ENCODE results near the gene HFE. TPM values are rescaled to one million over a fixed set of nuclear protein-coding genes. Genes with fewer than 3 reads are reported as not detected.

HFE gene
- total and polyA plus RNA-seq, 2 of the 13 experiments (the other 11 are each of a cell fraction or from before 2014, with no cell fraction given) = 3.7 to 6.3 TPM

GRCh38 chr6:26122402-26122792 is 35.2 kb downstream of the HFE start:
- Histone ChIP-seq H3K79me2 (ENCODE audit: insufficient read depth, low read length) (peaks cover 34% of the 10 kb centered on the region), H3K27ac (ENCODE audit: extremely low read length, insufficient read depth, low read length) (peak overlapping the region; percentile 93), H3K36me3 (replicated peaks in 1 of 2; ENCODE audit: control insufficient read depth in 1 of 2, insufficient read depth in 2 of 2, low read length in 2 of 2) (no peaks in the 10 kb centered on the region), H3K4me3 (replicated peaks in 1 of 3; ENCODE audit: insufficient read depth in 1 of 3, low read depth in 2 of 3, low read length in 3 of 3) (peak overlapping the region; percentile 47 to 99 (median 83)), H2AFZ (ENCODE audit: low read length) (no peak overlapping the region), H3K27me3 (ENCODE audit: control insufficient read depth in 1 of 2, insufficient read depth in 2 of 2, low read length in 2 of 2) (no peaks in the 10 kb centered on the region; a peak in 2 of 5 replicates), H3K4me2 (ENCODE audit: low read depth, low read length) (peak overlapping the region; percentile 82), H3K4me1 (ENCODE audit: insufficient read depth, low read length) (peaks cover 55% of the 10 kb centered on the region), H3K9ac (ENCODE audit: insufficient read depth, low read depth, low read length) (peak overlapping the region; percentile 92), H4K20me1 (ENCODE audit: insufficient read depth, low read length) (peaks cover 20% of the 10 kb centered on the region), H3K9me3 (ENCODE audit: low read length) (no peaks in the 10 kb centered on the region)
- ChIA-PET POLR2A (interaction anchor here (0.6 to 6.4 kb wide), 23 partner anchors 14 to 1771 kb away, joined by 3 to 621 read pairs (median 18); partner anchors contain the start of gene HFE), CTCF (ENCODE audit: low intra/inter-chr PET ratio, low total read pairs) (no interaction called here)
- ATAC-seq = peak; percentile 14
- peak; percentile 79 for DNase-seq (ENCODE audit: low spot score)
- in situ Hi-C loops (cut with HindIII; ENCODE audit: extremely low pct_ligation_motif_present, low pct_unique_long_range_greater_than_20kb) (loop anchor here (5.0 kb wide), 2 partner anchors 35 to 75 kb away; a partner anchor contains a TSS), intact Hi-C loops (cut with micrococcal nuclease; ENCODE audit: unreplicated experiment) (loop anchor here (2.0 to 5.0 kb wide), 2 partner anchors 76 to 1715 kb away; a partner anchor contains a TSS)
- BruUV-seq (replicated peaks) = no TSS peak
- no peak for FAIRE-seq
- WGBS (ENCODE audit: low lambda C conversion rate) = 11% methylated on average over 6 of the region's 6 CpGs
- TF ChIP-seq PAWR (CRISPR knock-in tag; IDR thresholded peaks at IDR 0.05; ENCODE audit: borderline replicate concordance) = no peak
- no peak for TF ChIP-seq CREB3 (CRISPR knock-in tag; IDR thresholded peaks at IDR 0.05)
- TF ChIP-seq E2F2 (CRISPR knock-in tag; IDR thresholded peaks at IDR 0.05; ENCODE audit: borderline replicate concordance) = no peak
- 0 out of 2 replicates have a peak, but pooled peaks have one; percentile 0 for TF ChIP-seq ZNF232 (CRISPR knock-in tag; IDR thresholded peaks at IDR 0.05; ENCODE audit: borderline replicate concordance)
- no peak for TF ChIP-seq CENPBD1 (CRISPR knock-in tag; IDR thresholded peaks at IDR 0.05; ENCODE audit: borderline replicate concordance, low read depth)
- TF ChIP-seq YY1 (IDR thresholded peaks at IDR 0.05; ENCODE audit: insufficient read depth, insufficient replicate concordance, low read depth, low read length) = peak; percentile 9
- no peak for TF ChIP-seq NFE2L1 (CRISPR knock-in tag; IDR thresholded peaks at IDR 0.05; ENCODE audit: borderline replicate concordance)
- TF ChIP-seq ZNF44 (CRISPR knock-in tag; IDR thresholded peaks at IDR 0.05) = no peak
- TF ChIP-seq GABPB1 (CRISPR knock-in tag; IDR thresholded peaks at IDR 0.05) = no peak
- TF ChIP-seq NCOA2 (CRISPR knock-in tag; IDR thresholded peaks at IDR 0.05) = no peak
- no peak for TF ChIP-seq ZNF354B (CRISPR knock-in tag; IDR thresholded peaks at IDR 0.05)
- no peak for TF ChIP-seq ZNF879 (CRISPR knock-in tag; IDR thresholded peaks at IDR 0.05)
- no peak for TF ChIP-seq RNF219 (CRISPR knock-in tag; IDR thresholded peaks at IDR 0.05)
- no peak for TF ChIP-seq TRAFD1 (CRISPR knock-in tag; IDR thresholded peaks at IDR 0.05; ENCODE audit: borderline replicate concordance)
- 0 out of 2 replicates have a peak, but pooled peaks have one; percentile 14 for TF ChIP-seq ZNF543 (CRISPR knock-in tag; IDR thresholded peaks at IDR 0.05)
- no peak for TF ChIP-seq ZGPAT (CRISPR knock-in tag; IDR thresholded peaks at IDR 0.05)
- TF ChIP-seq XBP1 (CRISPR knock-in tag; IDR thresholded peaks at IDR 0.05) = 0 out of 2 replicates have a peak, but pooled peaks have one; percentile 6
